WTC11 (cell line): Measurements from ENCODE around the gene SMPDL3A.

Source experiments
- ATF6 ChIP-seq: sonication (generic); formaldehyde crosslinking; IDR thresholded peaks from 2 replicates; pipeline ENCODE4 v1.8.1; 2023; ENCODE audit warnings: mild to moderate bottlenecking, missing genetic modification reagents
- JUN ChIP-seq: sonication (generic); formaldehyde crosslinking; IDR thresholded peaks from 2 replicates; pipeline ENCODE4 v1.8.0; 2023; ENCODE audit warnings: mild to moderate bottlenecking, missing genetic modification reagents
- NR1H2 ChIP-seq: sonication (generic); formaldehyde crosslinking; IDR thresholded peaks from 2 replicates; pipeline ENCODE4 v1.9.0; 2021; ENCODE audit warnings: mild to moderate bottlenecking, moderate library complexity, missing genetic modification reagents

GRCh38 chr6:122740936-122741335, 48.1 kb upstream of the SMPDL3A start:
- no peak for TF ChIP-seq NR1H2 (CRISPR knock-in tag)
- no peak for TF ChIP-seq ATF6 (CRISPR knock-in tag)
- no peak for TF ChIP-seq JUN (CRISPR knock-in tag)
